SH-SY5Y (cell line): ENCODE results near the gene CCDC6.

Source experiments
- GATA2 ChIP-seq: IDR thresholded peaks from 2 replicates; pipeline ENCODE4 v1.6.1; 2011; ENCODE audit warnings: mild to moderate bottlenecking, low read depth, low read length
- GATA3 ChIP-seq: IDR thresholded peaks from 2 replicates; pipeline ENCODE4 v1.6.1; 2011; ENCODE audit warnings: low read depth, mild to moderate bottlenecking, low read length, moderate library complexity

GRCh38 chr10:59906417-59907202, at the start of gene CCDC6:
- TF ChIP-seq GATA2 = no peak
- TF ChIP-seq GATA3 = no peak
